CD8-positive, alpha-beta memory T cell (primary cell): ENCODE measurements around the gene NBPF12. TPM values are rescaled to one million over a fixed set of nuclear protein-coding genes. Genes with fewer than 3 reads are reported as not detected.
"Not testable (repeated sequence)": the region's sequence is repeated elsewhere in the genome, so short reads cannot be mapped to it uniquely, and the experiment has no call there.

Experiments
- CTCF ChIA-PET: fragments of 350-600 bp; sonication (Branson Sonifier 250); formaldehyde crosslinking; loops from one replicate; lab custom pipeline; 2021; ENCODE audit warnings: antibody characterized with exemption; lab: Charles Lee
- POLR2A ChIA-PET: fragments of 350-600 bp; sonication (Branson Sonifier 250); formaldehyde crosslinking; loops from one replicate; lab custom pipeline; 2021; ENCODE audit warnings: antibody characterized with exemption; lab: Charles Lee
- DNase-seq, 5 donors: peaks; one replicate each; pipeline versions ENCODE4 v3.0.0 to v3.0.0-alpha.2; 2020 to 2022; ENCODE audit warnings: mixed read lengths in 1 of 5
- H3K27ac ChIP-seq: one replicate; pipeline ENCODE4 v1.7.0; 2013; ENCODE audit warnings: low read depth, mild to moderate bottlenecking, low read length, moderate library complexity
- H3K27me3 ChIP-seq: 2 replicates; pipeline ENCODE4 v1.7.0; 2013; ENCODE audit warnings: low read length, mild to moderate bottlenecking; ENCODE audit not compliant: insufficient read depth, poor library complexity, severe bottlenecking
- H3K36me3 ChIP-seq: 2 replicates; pipeline ENCODE4 v1.7.0; 2013; ENCODE audit warnings: mild to moderate bottlenecking, low read length, moderate library complexity; ENCODE audit not compliant: insufficient read depth
- H3K4me1 ChIP-seq: 2 replicates; pipeline ENCODE4 v1.7.0; 2013; ENCODE audit warnings: mild to moderate bottlenecking, low read length, moderate library complexity; ENCODE audit not compliant: insufficient read depth
- H3K4me3 ChIP-seq: 2 replicates; pipeline ENCODE4 v1.7.0; 2013; ENCODE audit warnings: mild to moderate bottlenecking, low read length
- H3K9me3 ChIP-seq: 2 replicates; pipeline ENCODE4 v1.7.0; 2013; ENCODE audit warnings: mild to moderate bottlenecking, low read length
- H3K27ac Mint-ChIP-seq, 8 donors: one replicate each; pipeline ENCODE4 v1.8.0; 2020 to 2021; ENCODE audit warnings: mixed read lengths in 8 of 8, mild to moderate bottlenecking in 6 of 8, inconsistent platforms in 3 of 8, moderate library complexity in 3 of 8
- H3K27me3 Mint-ChIP-seq, 2 donors: one replicate each; pipeline ENCODE4 v1.8.0; 2020 to 2021; ENCODE audit warnings: mixed read lengths in 2 of 2, mild to moderate bottlenecking in 1 of 2, moderate library complexity in 1 of 2
- H3K36me3 Mint-ChIP-seq, 3 donors: one replicate each; pipeline ENCODE4 v1.8.0; 2020 to 2021; ENCODE audit warnings: mixed read lengths in 3 of 3, inconsistent platforms in 1 of 3, mild to moderate bottlenecking in 1 of 3
- H3K4me1 Mint-ChIP-seq, 3 donors: one replicate each; pipeline ENCODE4 v1.8.0; 2020 to 2021; ENCODE audit warnings: mixed read lengths in 3 of 3, inconsistent platforms in 1 of 3, mild to moderate bottlenecking in 1 of 3
- H3K4me3 Mint-ChIP-seq, 7 donors: one replicate each; pipeline ENCODE4 v1.8.0; 2020 to 2021; ENCODE audit warnings: mixed read lengths in 7 of 7, mild to moderate bottlenecking in 6 of 7, moderate library complexity in 4 of 7, inconsistent platforms in 2 of 7
- H3K9me3 Mint-ChIP-seq, 5 donors: one replicate each; pipeline ENCODE4 v1.8.0; 2020 to 2022; ENCODE audit warnings: mixed read lengths in 5 of 5, mild to moderate bottlenecking in 3 of 5, moderate library complexity in 2 of 5, inconsistent platforms in 1 of 5
- polyA plus RNA-seq: library from polyadenylated mRNA; unstranded; fragments of 300-500 nt; fragmentation: Illumina TruSeq; gene quantifications from one replicate; pipeline ENCODE4 v1.2.3, GENCODE V29; 2021
- total RNA-seq, 2 experiments: library from RNA; stranded (reverse); gene quantifications; one replicate each; pipeline ENCODE4 v1.2.3, GENCODE V29; 2021

NBPF12 gene, protein sequence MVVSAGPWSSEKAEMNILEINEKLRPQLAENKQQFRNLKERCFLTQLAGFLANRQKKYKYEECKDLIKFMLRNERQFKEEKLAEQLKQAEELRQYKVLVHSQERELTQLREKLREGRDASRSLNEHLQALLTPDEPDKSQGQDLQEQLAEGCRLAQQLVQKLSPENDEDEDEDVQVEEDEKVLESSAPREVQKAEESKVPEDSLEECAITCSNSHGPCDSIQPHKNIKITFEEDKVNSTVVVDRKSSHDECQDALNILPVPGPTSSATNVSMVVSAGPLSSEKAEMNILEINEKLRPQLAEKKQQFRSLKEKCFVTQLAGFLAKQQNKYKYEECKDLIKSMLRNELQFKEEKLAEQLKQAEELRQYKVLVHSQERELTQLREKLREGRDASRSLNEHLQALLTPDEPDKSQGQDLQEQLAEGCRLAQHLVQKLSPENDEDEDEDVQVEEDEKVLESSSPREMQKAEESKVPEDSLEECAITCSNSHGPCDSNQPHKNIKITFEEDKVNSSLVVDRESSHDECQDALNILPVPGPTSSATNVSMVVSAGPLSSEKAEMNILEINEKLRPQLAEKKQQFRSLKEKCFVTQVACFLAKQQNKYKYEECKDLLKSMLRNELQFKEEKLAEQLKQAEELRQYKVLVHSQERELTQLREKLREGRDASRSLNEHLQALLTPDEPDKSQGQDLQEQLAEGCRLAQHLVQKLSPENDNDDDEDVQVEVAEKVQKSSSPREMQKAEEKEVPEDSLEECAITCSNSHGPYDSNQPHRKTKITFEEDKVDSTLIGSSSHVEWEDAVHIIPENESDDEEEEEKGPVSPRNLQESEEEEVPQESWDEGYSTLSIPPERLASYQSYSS (N-terminal part only)
- total RNA-seq (10 to 100 TPM; 11.0 to 11.3 TPM), polyA plus RNA-seq (5.2 TPM)

DNA sequence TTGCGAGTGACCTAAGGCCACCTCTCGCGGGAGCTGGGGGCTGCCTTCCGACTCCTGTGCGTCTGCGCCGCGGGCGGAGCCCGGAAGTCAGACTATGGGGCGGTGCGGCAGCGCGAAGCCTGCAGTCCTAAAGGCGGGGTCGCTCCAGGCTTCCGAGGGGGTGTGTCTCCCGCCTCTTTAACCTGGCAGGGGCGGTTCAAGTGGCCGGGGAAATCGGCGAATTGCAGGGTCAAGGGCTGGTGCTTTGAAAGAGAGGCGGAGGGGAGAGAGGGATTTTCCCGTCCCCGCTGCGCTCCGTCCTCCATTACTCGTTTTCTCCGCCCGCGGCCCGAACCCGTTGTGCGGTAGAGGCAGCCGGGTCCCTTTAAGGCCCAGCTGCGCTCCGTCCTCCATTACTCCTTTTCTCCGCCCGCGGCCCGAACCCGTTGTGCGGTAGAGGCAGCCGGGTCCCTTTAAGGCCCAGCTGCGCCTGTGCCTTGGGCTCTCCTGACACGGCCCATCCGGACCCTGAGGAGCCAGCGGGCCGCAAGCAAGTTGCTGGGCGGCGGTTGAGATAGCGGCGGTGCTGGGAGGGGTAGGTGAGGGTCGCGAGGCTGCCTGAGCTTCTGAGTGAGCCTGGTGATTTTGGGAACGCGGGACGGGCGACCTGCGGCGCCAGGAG lies at the start of gene NBPF12:
NBPF12 (plus strand) TSS at position 83 of the 661 bp plus-strand sequence. CDS start 21,820 bp downstream, outside the sequence.
- Mint-ChIP-seq H3K4me3 (peak within 1 kb of the TSS; percentile 91 to 99 (median 94)), H3K4me1 (peaks cover 16 to 28% (median 23%) of the 10 kb centered on the region in 3 donors), H3K27ac (peak within 1 kb of the TSS; percentile 90 to 96 (median 93))
- POLR2A ChIA-PET, H3K4me1 ChIP-seq, CTCF ChIA-PET, H3K36me3 Mint-ChIP-seq, H3K36me3 ChIP-seq, H3K9me3 ChIP-seq, H3K27me3 ChIP-seq, H3K27me3 Mint-ChIP-seq, H3K9me3 Mint-ChIP-seq: not testable (repeated sequence)
- H3K4me3 ChIP-seq = peak within 1 kb of the TSS; percentile 58
- H3K27ac ChIP-seq = peak within 1 kb of the TSS; percentile 47
- peak; percentile 64 to 85 (median 81) for DNase-seq

DNA sequence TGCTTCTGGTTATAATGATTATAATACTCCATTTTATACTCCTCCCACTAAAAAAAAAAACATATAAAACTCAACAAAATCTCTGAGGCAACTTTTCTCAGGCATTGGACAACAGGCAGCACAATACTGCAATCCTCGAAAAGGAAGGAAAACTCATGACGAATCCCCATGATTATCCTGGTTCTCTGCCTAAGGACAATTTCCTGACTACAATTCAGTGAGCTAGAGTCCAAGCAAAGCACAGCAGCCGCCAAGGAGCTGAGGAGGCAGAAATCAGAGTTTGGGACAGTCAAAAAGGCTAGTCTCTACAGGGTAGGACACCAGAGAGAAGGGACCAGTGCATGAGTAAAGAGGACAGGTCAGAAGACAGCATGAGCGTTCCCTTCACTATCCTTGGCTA lies 46.8 kb upstream of the NBPF12 start:
- POLR2A ChIA-PET, H3K27ac Mint-ChIP-seq, CTCF ChIA-PET, H3K4me1 ChIP-seq, DNase-seq, H3K4me1 Mint-ChIP-seq, H3K36me3 Mint-ChIP-seq, H3K27ac ChIP-seq, H3K9me3 Mint-ChIP-seq, H3K27me3 ChIP-seq, H3K27me3 Mint-ChIP-seq, H3K4me3 Mint-ChIP-seq, H3K4me3 ChIP-seq, H3K36me3 ChIP-seq, H3K9me3 ChIP-seq: not testable (repeated sequence)

DNA sequence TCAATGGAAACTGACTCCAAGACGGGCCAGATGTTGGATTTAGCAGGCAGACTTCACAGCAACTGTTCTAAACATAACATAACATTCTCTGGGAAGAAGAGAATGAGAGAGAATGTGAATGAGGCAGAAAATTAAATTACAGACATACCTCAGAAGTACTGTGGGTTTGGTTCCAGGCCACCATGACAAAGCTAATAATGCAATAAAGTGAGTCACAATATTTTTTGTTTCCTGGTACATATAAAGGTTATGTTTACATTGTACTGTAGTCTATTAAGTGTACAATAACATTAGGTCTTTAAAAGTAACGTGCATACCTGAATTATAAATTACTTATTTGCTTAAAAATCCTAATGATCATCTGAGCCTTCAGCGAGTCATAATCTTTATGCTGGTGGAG lies 45.8 kb upstream of the NBPF12 start:
- DNase-seq, H3K4me1 Mint-ChIP-seq, H3K4me3 Mint-ChIP-seq, H3K9me3 Mint-ChIP-seq, POLR2A ChIA-PET, H3K27ac Mint-ChIP-seq, H3K9me3 ChIP-seq, H3K27ac ChIP-seq, H3K36me3 ChIP-seq, H3K27me3 ChIP-seq, H3K4me3 ChIP-seq, H3K4me1 ChIP-seq, H3K27me3 Mint-ChIP-seq, CTCF ChIA-PET, H3K36me3 Mint-ChIP-seq: not testable (repeated sequence)

DNA sequence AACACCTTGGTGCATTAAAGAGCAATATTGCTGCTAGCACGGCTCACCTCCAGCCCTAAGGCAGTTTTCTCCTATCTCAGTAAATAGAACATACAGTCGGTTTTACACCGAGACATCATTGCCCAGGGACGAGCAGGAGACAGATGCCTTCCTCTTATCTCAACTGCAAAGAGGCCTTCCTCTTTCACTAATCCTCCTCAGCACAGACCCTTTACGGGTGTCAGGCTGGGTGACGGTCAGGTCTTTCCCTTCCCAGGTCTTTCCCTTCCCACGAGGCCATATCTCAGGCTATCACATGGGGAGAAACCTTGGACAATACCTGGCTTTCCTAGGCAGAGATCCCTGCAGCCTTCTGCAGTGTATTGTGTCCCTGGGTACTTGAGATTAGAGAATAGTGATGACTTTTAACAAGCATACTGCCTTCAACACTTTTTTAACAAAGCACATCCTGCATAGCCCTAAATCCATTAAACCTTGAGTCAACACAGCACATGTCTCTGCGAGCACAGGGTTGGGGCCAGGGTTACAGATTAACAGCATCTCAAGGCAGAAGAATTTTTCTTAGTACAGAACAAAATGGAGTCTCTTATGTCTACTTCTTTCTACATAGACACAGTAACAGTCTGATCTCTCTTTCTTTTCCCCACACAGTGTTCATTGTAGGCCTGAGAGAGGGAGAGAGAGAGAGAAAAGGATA lies 30.4 kb upstream of the NBPF12 start:
- POLR2A ChIA-PET, CTCF ChIA-PET, H3K4me3 ChIP-seq, H3K27ac ChIP-seq, H3K36me3 Mint-ChIP-seq, H3K36me3 ChIP-seq, H3K27me3 ChIP-seq, H3K4me1 Mint-ChIP-seq, H3K27me3 Mint-ChIP-seq, DNase-seq, H3K27ac Mint-ChIP-seq, H3K4me1 ChIP-seq, H3K9me3 Mint-ChIP-seq, H3K9me3 ChIP-seq, H3K4me3 Mint-ChIP-seq: not testable (repeated sequence)

DNA sequence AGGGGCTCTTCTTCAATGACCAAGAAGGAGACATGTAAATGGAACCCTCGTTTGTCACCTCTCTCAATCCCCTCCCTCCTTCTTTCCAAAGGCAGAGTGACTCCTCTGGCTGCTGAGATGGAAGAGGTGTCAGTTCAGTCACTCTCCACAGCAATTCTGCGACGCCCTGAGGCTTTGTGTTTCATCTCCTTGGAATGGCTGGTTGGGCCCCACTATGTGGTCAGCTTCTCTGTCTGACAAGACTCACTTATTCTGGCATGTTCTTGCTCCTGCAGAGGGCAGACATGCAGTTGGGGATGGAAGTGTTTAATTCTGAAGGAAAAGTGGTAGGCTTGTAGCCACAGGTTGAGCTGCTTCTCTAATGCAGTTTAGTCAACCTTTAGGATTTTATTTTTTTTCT lies 25.1 kb upstream of the NBPF12 start:
- H3K27ac ChIP-seq, H3K4me3 Mint-ChIP-seq, H3K9me3 Mint-ChIP-seq, POLR2A ChIA-PET, H3K4me1 ChIP-seq, DNase-seq, H3K27ac Mint-ChIP-seq, H3K27me3 Mint-ChIP-seq, H3K4me1 Mint-ChIP-seq, H3K9me3 ChIP-seq, H3K36me3 Mint-ChIP-seq, H3K36me3 ChIP-seq, CTCF ChIA-PET, H3K27me3 ChIP-seq, H3K4me3 ChIP-seq: not testable (repeated sequence)

DNA sequence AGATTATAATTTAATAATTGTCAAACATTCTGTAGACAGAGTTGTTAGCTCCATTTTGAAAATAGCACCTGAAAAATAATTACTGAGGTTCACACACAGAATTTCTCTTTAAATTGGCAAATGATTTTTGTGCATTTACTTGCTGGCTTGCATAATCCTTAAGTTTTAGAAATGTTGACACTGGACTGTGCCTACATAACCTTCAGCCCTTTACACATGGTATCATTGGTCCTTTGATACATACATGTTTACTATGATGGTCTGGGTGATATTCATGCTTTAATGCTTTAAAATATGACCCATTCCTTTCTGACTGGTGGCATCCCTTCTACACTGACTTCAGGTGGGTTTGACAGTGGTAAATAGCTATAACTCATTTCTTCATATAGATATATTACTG lies 17.3 kb upstream of the NBPF12 start:
- H3K36me3 ChIP-seq, H3K27ac ChIP-seq, DNase-seq, H3K27me3 Mint-ChIP-seq, H3K4me3 Mint-ChIP-seq, H3K4me1 ChIP-seq, CTCF ChIA-PET, POLR2A ChIA-PET, H3K4me1 Mint-ChIP-seq, H3K27ac Mint-ChIP-seq, H3K27me3 ChIP-seq, H3K4me3 ChIP-seq, H3K9me3 ChIP-seq, H3K36me3 Mint-ChIP-seq, H3K9me3 Mint-ChIP-seq: not testable (repeated sequence)

DNA sequence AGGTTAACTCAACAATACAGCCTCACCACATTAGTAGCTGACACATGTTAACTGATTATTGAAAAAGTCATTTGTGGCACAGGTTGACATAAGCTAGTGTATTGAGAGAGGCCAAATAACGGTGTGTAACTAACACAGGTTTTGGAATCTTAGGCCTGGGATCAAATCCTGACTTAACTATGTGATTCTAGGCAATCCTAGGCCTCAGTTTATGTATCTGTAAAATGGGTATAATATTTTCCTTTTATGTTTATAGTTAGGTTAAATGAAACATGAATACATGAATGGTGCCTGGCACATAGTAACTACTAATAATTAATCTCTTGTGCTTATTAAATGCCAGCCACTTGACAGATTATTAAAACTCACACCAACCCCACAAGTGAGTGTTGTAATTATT lies 15.5 kb upstream of the NBPF12 start:
- H3K9me3 Mint-ChIP-seq, H3K4me3 ChIP-seq, H3K27me3 Mint-ChIP-seq, H3K27ac Mint-ChIP-seq, H3K36me3 ChIP-seq, H3K4me1 Mint-ChIP-seq, DNase-seq, H3K36me3 Mint-ChIP-seq, H3K4me3 Mint-ChIP-seq, H3K9me3 ChIP-seq, H3K4me1 ChIP-seq, CTCF ChIA-PET, H3K27ac ChIP-seq, POLR2A ChIA-PET, H3K27me3 ChIP-seq: not testable (repeated sequence)

DNA sequence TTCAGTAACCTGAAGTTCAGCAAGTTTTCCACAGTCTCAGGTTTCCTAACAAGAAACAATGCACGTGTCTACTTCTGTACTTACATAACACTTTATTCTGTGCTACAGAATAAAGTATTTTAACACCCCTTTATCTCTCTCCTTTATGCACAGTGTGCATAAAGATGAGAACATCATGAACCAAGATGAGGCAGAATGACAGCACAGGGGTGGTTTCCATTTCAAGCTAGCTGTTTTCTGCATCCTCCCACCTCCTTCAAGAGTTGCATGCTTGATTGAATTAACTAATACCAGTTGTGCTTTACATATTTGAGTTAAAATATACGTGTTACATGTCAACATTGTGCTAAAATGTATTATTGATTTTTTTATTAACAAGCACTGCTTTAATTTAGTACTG lies 14.0 kb upstream of the NBPF12 start:
- H3K36me3 ChIP-seq, H3K9me3 ChIP-seq, H3K27ac ChIP-seq, H3K27me3 Mint-ChIP-seq, H3K4me3 Mint-ChIP-seq, POLR2A ChIA-PET, H3K4me1 Mint-ChIP-seq, H3K9me3 Mint-ChIP-seq, H3K36me3 Mint-ChIP-seq, CTCF ChIA-PET, H3K4me1 ChIP-seq, H3K27me3 ChIP-seq, H3K4me3 ChIP-seq, H3K27ac Mint-ChIP-seq, DNase-seq: not testable (repeated sequence)
